Measurements from ENCODE around the gene UNCX. TPM values are rescaled to one million over a fixed set of nuclear protein-coding genes. Genes with fewer than 3 reads are reported as not detected.

Gene UNCX
- total and polyA plus RNA-seq, 2 of the 8 experiments (the other 6 are each of a cell fraction or from before 2014, with no cell fraction given), result not detected

- TF ChIP-seq MAFK (IDR thresholded peaks at IDR 0.05; ENCODE audit: low read depth, low read length) (no peak), NRF1 (IDR thresholded peaks at IDR 0.05; ENCODE audit: low read depth, low read length) (no peak), SAP30 (IDR thresholded peaks at IDR 0.05; ENCODE audit: insufficient read depth, insufficient replicate concordance, low read length) (no peak), NANOG (IDR thresholded peaks at IDR 0.05; ENCODE audit: insufficient read depth, low read depth, low read length, poor library complexity, severe bottlenecking) (no peak), YY1 (IDR thresholded peaks at IDR 0.05; ENCODE audit: low read depth, low read length) (no peak), KDM1A (IDR thresholded peaks at IDR 0.05; ENCODE audit: borderline replicate concordance, low read length) (no peak)
Observed at GRCh38 chr7:1192171-1192676, 40.4 kb upstream of the UNCX start (continued).
